Prostate gland (tissue), 2 donors: Measurements from ENCODE around the gene RBP7.

Experiments
- CTCF ChIP-seq, 4 experiments: fragments of 200-600 bp in 2 of 4; fragments of 450-650 bp in 2 of 4; sonication (generic) in 2 of 4; IDR thresholded peaks; 1 replicate in 3 of 4; 2 replicates in 1 of 4; pipeline ENCODE4 v1.5.1; 2016 to 2019; ENCODE audit warnings: antibody characterized with exemption in 4 of 4, mild to moderate bottlenecking in 2 of 4, moderate library complexity in 2 of 4
- POLR2A ChIP-seq: fragments of 450-650 bp; IDR thresholded peaks from one replicate; pipeline ENCODE4 v1.6.1; 2016; ENCODE audit warnings: antibody characterized with exemption, mild to moderate bottlenecking

GRCh38 chr1:10064416-10065343 is 67.7 kb downstream of the RBP7 start:
- TF ChIP-seq CTCF (IDR thresholded peaks at IDR 0.05) (no peak), POLR2A (no peak)
